DMS153 treated with DMSO at 0.1 percent for 48 hours (cell line): ENCODE results near the gene RBM38.

Source experiments
- DNase-seq: peaks from one replicate; lab custom pipeline; 2025; ENCODE audit not compliant: unreplicated experiment; lab: John Stamatoyannopoulos, UW

RBM38 gene

DNA sequence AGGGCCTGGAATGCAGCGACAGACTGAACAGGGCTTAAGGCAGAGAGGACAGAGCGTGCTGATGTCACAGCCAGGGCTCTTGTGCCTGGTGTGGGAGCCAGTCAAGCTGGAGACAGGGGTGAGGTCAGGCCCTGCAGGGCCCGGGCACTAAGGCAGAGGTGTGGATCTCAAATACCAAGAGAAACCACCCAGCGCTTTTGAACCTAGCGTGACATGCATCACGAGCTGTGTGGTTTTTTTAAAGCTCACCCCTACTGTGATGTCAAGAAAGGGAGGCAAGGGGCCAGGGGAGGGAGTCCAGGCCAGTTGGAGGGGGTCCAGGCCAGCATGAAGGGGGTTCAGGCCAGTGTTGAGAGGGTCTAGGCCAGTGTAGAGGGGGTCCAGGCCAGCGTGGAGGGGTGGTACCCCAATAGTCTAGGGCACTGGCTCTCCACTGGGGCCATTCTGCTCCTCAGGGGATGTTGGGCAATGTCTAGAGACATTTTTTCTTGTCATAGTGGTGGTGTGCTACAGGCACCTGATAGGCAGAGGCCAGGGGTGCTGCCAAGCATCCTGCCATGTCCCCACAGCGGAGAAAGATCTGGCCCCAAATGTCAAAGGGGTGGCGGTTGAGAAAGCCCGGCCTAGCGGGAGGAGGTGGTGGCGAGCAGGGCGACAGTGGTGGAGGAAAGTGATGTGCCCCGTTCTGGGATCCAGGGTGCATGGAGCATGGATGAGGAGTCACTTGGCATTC is 42.6 kb downstream of the RBM38 start:
- DNase-seq = no peak

DNA sequence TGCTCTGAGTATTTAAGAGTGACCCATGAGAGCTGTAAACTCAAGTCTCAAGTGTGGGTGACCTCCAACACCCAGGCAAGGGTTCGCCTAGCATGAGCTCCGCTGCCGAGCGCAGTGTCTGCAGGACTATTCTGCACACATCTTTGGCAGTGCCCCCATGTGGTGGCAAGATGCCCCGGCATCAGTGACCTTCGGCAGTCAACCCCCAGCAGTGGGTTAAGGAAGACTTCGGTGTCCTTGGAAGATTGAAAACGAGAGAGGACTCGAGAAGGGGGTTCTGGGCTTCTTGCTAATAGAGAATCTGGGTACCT is 43.1 kb downstream of the RBM38 start:
- no peak for DNase-seq

DNA sequence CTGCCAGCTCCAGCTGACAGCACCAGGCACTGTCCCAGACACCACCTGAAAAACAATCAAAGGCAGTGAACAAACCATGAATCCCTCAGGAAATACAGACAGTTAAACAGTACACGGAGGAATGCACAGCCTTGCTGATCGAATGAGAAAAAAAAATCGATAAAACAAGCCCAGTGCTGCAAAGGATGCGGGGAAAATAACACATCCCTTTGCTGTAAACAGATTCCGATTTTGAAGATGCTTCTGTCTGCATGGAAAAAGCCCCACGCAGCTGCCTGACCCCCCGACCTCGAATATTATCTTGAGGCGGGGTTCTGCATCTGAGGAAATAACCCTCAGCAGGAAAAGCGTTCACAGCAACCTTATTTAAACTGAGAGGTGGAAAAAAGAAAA is 43.9 kb downstream of the RBM38 start:
- peak; percentile 22 for DNase-seq

DNA sequence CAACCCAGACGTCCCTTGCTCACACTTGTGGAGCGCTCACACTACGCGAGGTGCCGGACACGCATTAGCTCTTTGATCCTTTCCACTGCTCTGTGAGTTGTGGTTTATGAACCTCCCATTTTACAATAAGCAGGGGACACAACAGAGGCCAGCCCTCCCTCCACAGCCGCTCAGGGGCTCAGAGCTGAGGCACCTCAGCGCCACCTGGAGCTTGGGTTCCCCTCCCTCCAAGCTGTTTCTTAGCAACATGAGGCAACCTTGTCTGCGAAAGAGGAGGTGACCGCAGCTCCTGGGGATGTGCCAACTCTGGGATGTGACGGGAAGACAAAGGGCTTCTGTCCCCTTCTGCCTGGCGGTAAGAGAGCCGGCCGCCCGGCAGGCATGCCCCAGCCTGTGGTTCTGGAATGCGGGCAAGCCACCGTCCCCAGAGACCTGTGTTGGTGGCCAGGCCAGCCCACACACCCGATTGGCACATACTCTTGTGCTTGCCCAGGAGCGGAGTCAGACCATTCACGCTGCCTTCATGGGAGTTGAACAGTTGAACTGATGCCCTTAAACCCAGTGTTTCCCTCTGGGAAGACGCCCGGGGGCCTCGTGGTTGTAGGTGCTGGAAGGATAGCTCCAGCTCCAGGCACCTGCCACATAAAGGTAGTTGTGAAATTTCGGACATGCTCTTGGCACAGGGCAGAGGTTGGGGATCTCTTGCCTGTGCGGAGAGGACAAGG is 44.5 kb downstream of the RBM38 start:
- DNase-seq = peak; percentile 93

GRCh38 chr20:57436223-57436545 is 45.0 kb downstream of the RBM38 start:
- no peak for DNase-seq

- DNase-seq = no peak
Measured at GRCh38 chr20:57437267-57437666, 46.1 kb downstream of the RBM38 start.

GRCh38 chr20:57437672-57438330 is 46.6 kb downstream of the RBM38 start:
- DNase-seq = no peak

GRCh38 chr20:57438552-57438951 is 47.4 kb downstream of the RBM38 start:
- DNase-seq = no peak

GRCh38 chr20:57439432-57439831 is 48.2 kb downstream of the RBM38 start:
- DNase-seq = peak; percentile 80

- no peak for DNase-seq
Measured at GRCh38 chr20:57439993-57440392, 48.8 kb downstream of the RBM38 start.

DNA sequence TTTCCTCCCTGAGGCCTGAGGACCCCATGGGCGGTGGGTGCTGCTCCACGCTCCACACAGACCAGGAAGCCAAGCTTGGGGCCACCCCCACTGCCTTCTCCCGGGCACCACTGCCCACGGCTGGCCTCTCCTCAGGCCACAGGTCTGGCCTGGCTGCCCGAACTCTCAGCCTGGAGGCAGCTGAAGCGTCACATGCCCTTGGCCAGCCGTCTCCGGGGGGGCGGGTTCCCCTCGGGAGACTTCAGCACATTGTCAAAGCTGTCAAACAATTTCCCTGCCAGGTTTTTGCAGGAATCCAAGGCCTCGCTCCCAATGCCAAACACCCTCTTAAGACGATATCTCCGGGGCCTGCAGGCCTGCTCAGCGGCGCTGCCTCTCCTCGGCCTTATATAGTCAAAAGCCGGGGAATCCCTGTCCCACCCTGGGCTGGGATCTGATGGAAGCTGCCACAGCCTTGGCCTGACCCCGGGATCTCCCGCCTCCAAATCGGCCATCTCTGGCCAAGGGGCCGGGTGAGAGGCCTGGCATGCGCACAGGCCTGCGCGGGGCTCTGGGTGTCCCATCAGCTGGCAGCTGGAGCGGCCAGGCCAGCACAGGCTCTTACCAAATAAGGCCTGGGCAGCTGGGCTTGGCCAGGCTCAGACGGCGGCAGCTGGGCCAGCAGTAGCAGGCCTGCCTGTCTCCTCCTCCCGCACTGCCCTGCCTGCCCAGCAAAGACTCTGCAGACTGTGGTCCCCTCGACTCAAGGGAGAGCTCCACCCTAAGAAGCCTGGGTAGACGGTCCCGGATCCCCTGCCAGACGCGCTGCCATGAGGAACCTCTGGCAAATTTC is 49.7 kb downstream of the RBM38 start:
- DNase-seq = no peak

DNA sequence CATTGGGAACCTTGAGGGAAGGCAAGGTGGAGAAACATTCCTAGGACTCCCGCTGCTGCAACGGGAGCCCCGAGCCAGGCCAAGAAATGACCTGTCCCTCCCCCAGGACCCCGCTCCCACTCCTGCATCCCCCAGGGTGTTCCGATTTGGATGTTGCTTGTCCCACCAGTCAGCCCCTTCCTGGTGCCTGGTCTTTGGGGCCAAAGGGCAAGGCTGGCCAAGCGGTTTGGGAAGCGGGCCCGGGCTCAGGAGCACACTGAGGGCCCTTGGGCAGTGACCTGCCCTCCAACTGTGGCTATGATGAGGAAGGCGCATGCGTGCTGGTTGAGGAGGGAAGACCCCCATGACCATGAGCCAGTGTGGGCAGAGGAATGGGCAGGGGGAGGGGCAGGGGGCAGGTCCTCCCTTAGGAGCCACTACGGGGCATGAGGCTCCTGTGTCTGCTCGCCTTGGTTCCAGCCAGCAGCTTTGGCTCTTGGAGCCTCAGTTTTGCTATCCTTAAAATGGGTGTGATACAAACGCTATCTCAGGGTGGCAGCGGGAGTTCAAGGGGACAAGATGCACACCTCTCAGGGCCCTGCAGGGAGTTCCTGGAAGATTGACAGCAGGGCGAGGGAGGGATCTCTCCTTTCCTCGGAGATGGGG is 50.4 kb downstream of the RBM38 start:
- DNase-seq = no peak

DNA sequence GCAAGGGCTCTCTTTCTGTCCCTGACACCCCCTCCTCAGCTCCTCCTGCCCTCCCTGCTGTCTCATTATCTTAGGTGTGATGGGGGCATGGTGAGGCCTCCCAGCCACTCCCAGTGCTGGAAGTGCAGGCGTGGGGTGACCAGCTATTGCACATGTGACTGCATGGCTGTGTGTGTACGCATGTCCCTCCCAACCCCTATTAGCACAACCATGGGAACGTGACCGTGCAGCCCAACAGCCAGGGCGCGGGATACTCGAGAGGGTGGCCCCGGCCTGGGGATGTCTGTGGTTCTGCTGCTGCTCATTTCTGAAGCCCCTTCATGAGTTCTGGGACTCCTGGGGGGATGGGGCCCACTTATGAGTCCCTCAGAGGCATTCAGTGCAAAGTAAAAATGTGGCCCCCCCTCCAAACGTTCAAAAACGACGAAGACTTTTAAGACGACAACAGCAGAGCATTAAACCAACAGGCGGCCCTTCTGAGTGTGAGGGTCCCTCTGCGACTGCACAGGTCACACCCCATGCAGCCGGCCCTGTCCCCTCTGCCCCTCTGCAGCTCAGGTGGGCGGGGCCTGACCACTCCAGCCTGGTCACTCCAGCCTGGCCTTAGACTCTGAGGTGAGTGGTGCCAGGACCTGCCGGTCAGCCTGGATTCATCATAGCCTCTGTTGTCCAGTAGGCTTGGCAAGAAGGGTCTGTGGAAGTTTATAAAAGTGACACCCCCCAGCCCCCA is 51.1 kb downstream of the RBM38 start:
- DNase-seq = no peak

- DNase-seq = no peak
Measured at GRCh38 chr20:57442888-57443239, 51.7 kb downstream of the RBM38 start.

- no peak for DNase-seq
Measured at GRCh38 chr20:57443349-57444265, 52.4 kb downstream of the RBM38 start.

- DNase-seq = no peak
Measured at GRCh38 chr20:57444394-57445048, 53.3 kb downstream of the RBM38 start.

- DNase-seq = no peak
Measured at GRCh38 chr20:57445298-57445697, 54.1 kb downstream of the RBM38 start.

DNA sequence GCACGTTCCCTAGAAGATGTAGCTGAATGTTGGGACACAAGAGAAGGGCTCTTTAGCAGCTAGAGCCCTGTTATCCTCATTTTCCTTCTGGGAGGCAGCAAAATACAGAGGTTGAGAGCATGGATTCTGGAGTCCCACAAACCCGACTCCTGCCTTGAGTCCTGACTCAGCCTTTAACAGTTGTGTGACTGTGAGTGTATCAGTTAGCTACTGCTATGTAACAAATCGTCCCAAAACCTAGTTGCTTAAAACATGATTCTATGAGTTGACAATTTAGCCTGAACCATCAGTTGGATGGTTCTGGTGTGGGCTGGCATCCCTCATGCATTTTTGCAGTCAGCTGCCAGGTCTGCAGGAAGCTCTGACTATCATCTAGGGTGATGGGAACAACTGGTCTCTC is 54.6 kb downstream of the RBM38 start:
- no peak for DNase-seq

DNA sequence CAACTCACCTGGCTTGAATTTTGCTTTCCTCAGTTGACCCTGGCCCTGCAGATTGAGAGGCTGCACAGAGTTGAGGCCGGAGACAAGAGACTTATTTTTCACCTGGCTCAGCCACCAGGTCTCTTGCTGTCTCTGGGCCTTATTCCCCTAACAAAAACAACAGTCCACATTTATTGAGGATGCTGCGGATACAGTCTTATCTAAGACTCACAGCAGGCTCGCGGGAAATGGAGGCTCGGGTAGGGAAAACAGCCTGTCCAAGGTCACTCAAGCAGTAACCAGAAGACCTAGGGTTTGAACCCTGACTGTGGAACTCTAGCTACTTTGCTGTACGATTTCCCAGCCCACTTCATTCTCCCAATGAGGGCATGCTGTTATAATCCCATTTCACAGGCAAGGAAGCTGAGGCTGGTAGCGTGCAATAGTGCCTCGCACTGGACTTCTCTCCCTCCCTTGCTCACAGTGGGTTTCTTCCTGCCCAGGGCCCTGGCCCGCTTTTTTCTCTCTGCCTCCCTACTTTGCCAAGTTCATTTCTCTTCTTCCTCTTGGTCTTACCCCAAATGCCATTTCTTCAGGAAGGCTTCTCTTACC is 57.7 kb downstream of the RBM38 start:
- DNase-seq = no peak
